ENCODE data around the gene C5orf34.

DNA sequence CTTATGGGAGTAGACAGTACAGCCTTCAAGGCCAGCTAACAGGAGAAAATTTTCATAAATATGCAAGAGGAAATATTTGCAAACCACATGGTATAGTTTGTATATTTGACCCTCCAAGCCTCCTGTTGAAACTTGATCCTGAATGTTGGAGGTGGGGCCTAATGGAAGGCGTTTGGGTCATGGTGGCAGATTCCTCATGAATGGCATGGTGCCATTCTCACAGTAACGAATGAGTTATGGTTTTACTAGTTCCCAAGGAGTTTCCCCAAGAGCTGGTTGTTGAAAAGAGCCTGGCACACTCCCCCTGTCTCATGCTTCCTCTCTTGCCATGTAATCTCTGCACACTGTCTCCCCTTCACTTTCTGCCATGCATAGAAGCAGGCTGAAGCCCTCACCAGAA, 45.2 kb upstream of the C5orf34 start:
- TF ChIP-seq POLR2AphosphoS5 (IDR thresholded peaks at IDR 0.05) (no peak), POLR2A (IDR thresholded peaks at IDR 0.05) (no peak)
- TF ChIP-seq, protein P1, sequence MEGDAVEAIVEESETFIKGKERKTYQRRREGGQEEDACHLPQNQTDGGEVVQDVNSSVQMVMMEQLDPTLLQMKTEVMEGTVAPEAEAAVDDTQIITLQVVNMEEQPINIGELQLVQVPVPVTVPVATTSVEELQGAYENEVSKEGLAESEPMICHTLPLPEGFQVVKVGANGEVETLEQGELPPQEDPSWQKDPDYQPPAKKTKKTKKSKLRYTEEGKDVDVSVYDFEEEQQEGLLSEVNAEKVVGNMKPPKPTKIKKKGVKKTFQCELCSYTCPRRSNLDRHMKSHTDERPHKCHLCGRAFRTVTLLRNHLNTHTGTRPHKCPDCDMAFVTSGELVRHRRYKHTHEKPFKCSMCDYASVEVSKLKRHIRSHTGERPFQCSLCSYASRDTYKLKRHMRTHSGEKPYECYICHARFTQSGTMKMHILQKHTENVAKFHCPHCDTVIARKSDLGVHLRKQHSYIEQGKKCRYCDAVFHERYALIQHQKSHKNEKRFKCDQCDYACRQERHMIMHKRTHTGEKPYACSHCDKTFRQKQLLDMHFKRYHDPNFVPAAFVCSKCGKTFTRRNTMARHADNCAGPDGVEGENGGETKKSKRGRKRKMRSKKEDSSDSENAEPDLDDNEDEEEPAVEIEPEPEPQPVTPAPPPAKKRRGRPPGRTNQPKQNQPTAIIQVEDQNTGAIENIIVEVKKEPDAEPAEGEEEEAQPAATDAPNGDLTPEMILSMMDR (IDR thresholded peaks at IDR 0.05), result no peak
